ENCODE results near the gene ADAM8. TPM values are rescaled to one million over a fixed set of nuclear protein-coding genes. Genes with fewer than 3 reads are reported as not detected.

The ADAM8 gene
- total and polyA plus RNA-seq, 2 of the 4 experiments (the other 2 are of a cell fraction) = under 0.01 to 0.74 TPM

DNA sequence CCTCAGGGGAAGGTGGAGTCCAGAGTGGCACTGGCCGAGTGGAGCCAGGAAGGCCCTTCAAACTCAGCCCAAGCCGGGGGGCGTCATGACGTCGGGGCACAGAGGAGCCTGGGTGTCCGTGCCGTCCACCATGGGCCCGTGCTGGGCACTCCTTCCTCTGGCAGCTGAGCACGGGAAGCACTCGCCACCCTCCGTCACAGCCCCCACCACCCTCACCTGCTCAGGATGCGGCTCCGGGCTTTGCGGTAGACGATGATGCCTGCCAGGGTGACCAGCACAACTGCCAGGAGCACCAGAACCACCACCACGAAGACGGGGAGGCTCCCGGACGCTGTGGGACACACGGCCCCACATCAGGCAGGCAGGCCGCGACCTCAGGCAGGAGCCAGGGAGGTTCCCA, 8.1 kb downstream of the ADAM8 start:
- no peak overlapping the region for H3K18ac ChIP-seq (ENCODE audit: low read depth, low read length)
- CTCF ChIA-PET = no interaction called here
- no peak overlapping the region for H4K8ac ChIP-seq (ENCODE audit: low read depth in 2 of 2, low read length in 2 of 2)
- no peaks in the 10 kb centered on the region for H3K79me1 ChIP-seq (ENCODE audit: low read depth in 1 of 2, low read length in 2 of 2)
- no peak overlapping the region for H2AK5ac ChIP-seq (ENCODE audit: low read depth, low read length)
- ATAC-seq (ENCODE audit: low read depth) (no peak), DNase-seq (no peak)
- H3K14ac ChIP-seq (replicated peaks; ENCODE audit: low read depth, low read length) = no peak overlapping the region
- H4K5ac ChIP-seq (ENCODE audit: low read depth, low read length) = no peak overlapping the region
- H3K9me1 ChIP-seq (ENCODE audit: insufficient read depth, low read length) = no peaks in the 10 kb centered on the region
- no peak overlapping the region for H2BK5ac ChIP-seq (ENCODE audit: low read depth, low read length, poor library complexity, severe bottlenecking)
- H3K36me3 ChIP-seq (ENCODE audit: control insufficient read depth, insufficient read depth, low read length) = peaks cover 4% of the 10 kb centered on the region; the same call in 1 of the 2 replicates
- no peaks in the 10 kb centered on the region for H3K9me3 ChIP-seq (ENCODE audit: control insufficient read depth, insufficient read depth, low read length)
- H2BK120ac ChIP-seq (ENCODE audit: low read depth, low read length) = no peak overlapping the region
- no peak overlapping the region for H2BK20ac ChIP-seq (ENCODE audit: low read depth, low read length)
- no peak overlapping the region for H3K4ac ChIP-seq (ENCODE audit: low read depth, low read length)
- no peak overlapping the region for H3K56ac ChIP-seq (ENCODE audit: extremely low read depth, insufficient read depth, low read length)
- no peaks in the 10 kb centered on the region for H3K4me1 ChIP-seq (ENCODE audit: control insufficient read depth, insufficient read depth, low read length)
- H4K20me1 ChIP-seq (ENCODE audit: insufficient read depth, low read length) = no peaks in the 10 kb centered on the region
- dilution Hi-C loops (cut with HindIII; ENCODE audit: low sequenced_read_pairs, unreplicated experiment) = no loop called here
- in situ Hi-C loops (cut with MboI; ENCODE audit: low sequenced_read_pairs) = loop anchor here (25.0 kb wide), 1 partner anchor 606 kb away; no protein-coding TSS in a partner anchor
- TF ChIP-seq BHLHE40 (IDR thresholded peaks at IDR 0.05; ENCODE audit: low read depth, low read length) (no peak), MXI1 (IDR thresholded peaks at IDR 0.05; ENCODE audit: borderline replicate concordance, low read depth, low read length) (no peak), RAD21 (IDR thresholded peaks at IDR 0.05; ENCODE audit: low read length) (no peak), FOS (IDR thresholded peaks at IDR 0.05; ENCODE audit: low read depth, low read length) (no peak), CHD1 (IDR thresholded peaks at IDR 0.05; ENCODE audit: low read depth, low read length) (no peak), NFE2L2 (IDR thresholded peaks at IDR 0.05; ENCODE audit: low read depth, low read length) (no peak)
- TF ChIP-seq, protein P1, sequence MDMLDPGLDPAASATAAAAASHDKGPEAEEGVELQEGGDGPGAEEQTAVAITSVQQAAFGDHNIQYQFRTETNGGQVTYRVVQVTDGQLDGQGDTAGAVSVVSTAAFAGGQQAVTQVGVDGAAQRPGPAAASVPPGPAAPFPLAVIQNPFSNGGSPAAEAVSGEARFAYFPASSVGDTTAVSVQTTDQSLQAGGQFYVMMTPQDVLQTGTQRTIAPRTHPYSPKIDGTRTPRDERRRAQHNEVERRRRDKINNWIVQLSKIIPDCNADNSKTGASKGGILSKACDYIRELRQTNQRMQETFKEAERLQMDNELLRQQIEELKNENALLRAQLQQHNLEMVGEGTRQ (IDR thresholded peaks at IDR 0.05; ENCODE audit: low read depth, low read length) = no peak
- H4K91ac ChIP-seq (ENCODE audit: insufficient read depth, low read depth, low read length) = no peak overlapping the region
- H3K27me3 ChIP-seq (ENCODE audit: control insufficient read depth, insufficient read depth, low read length) = no peaks in the 10 kb centered on the region; the same call in 1 of the 2 replicates
- H3K4me3 ChIP-seq (ENCODE audit: insufficient read depth, low read depth, low read length) = no peak overlapping the region
- no peak overlapping the region for H2AK9ac ChIP-seq (replicated peaks; ENCODE audit: low read depth, low read length, poor library complexity)
- intact Hi-C loops (cut with micrococcal nuclease) = no loop called here
- no peak overlapping the region for H2AFZ ChIP-seq (replicated peaks; ENCODE audit: low read length, poor library complexity)
- H3K27ac ChIP-seq (ENCODE audit: insufficient read depth, low read length) = no peak overlapping the region
- no peak overlapping the region for H2BK15ac ChIP-seq (ENCODE audit: low read depth, low read length)
- no peak overlapping the region for H3K23ac ChIP-seq (ENCODE audit: low read depth, low read length)
- BruUV-seq (replicated peaks) = no TSS peak
- no peak overlapping the region for H3K9ac ChIP-seq (ENCODE audit: low read depth, low read length)
- H3K4me2 ChIP-seq (ENCODE audit: low read depth, low read length) = no peak overlapping the region
- 91% methylated on average over 11 of the region's 22 CpGs; no CpG with 5 or more reads in 1 of the 2 experiments for WGBS, 2 experiments (ENCODE audit: extremely low coverage in 2 of 2, insufficient read length in 1 of 2)
- POLR2A ChIA-PET (ENCODE audit: unreplicated experiment) = no interaction called here
